Stomach (tissue), 19 donors: ENCODE data around the gene TBC1D3B. TPM values are rescaled to one million over a fixed set of nuclear protein-coding genes. Genes with fewer than 3 reads are reported as not detected.
"Not testable (repeated sequence)": the region's sequence is repeated elsewhere in the genome, so short reads cannot be mapped to it uniquely, and the experiment has no call there.

ENCODE experiments used
- DNase-seq, 2 donors: peaks; one replicate each; pipeline versions ENCODE4 v3.0.0 to v3.0.0-alpha.2; 2013 to 2019
- H3K27ac ChIP-seq, 5 donors: fragments of 200-600 bp in 4 of 5; sonication (generic) in 4 of 5; one replicate each; pipeline ENCODE4 v1.5.1; 2013 to 2019; ENCODE audit warnings: mild to moderate bottlenecking in 1 of 5, moderate library complexity in 1 of 5
- H3K27me3 ChIP-seq, 3 donors: fragments of 200-600 bp; sonication (generic); one replicate each; pipeline ENCODE4 v1.5.1; 2017 to 2019; ENCODE audit warnings: mixed run types in 1 of 3
- H3K36me3 ChIP-seq, 4 donors: fragments of 200-600 bp; sonication (generic); 1 replicate in 3 of 4; 2 replicates in 1 of 4; pipeline ENCODE4 v1.5.1; 2016 to 2019
- H3K4me1 ChIP-seq, 4 donors: fragments of 200-600 bp; sonication (generic); one replicate each; pipeline ENCODE4 v1.5.1; 2016 to 2019
- H3K4me3 ChIP-seq, 4 donors: fragments of 200-600 bp; sonication (generic) in 3 of 4; one replicate each; pipeline ENCODE4 v1.5.1; 2016 to 2019; ENCODE audit warnings: mild to moderate bottlenecking in 1 of 4
- H3K9me3 ChIP-seq, 4 donors: fragments of 200-600 bp; sonication (generic); one replicate each; pipeline ENCODE4 v1.5.1; 2016 to 2019
- CTCF ChIP-seq, 7 experiments: fragments of 450-650 bp in 4 of 7; fragments of 200-600 bp in 3 of 7; sonication (generic) in 3 of 7; IDR thresholded peaks; one replicate each; pipeline ENCODE4 v1.5.1; 2016 to 2019; ENCODE audit warnings: antibody characterized with exemption in 7 of 7, control low read depth in 2 of 7, mild to moderate bottlenecking in 1 of 7
- EP300 ChIP-seq: sonication (generic); formaldehyde crosslinking; IDR thresholded peaks from one replicate; pipeline ENCODE4 v1.6.1; 2017; ENCODE audit warnings: antibody characterized with exemption
- POLR2A ChIP-seq, 4 donors: fragments of 450-650 bp; IDR thresholded peaks; one replicate each; pipeline ENCODE4 v1.6.1; 2016; ENCODE audit warnings: antibody characterized with exemption in 4 of 4, control low read depth in 2 of 4, mild to moderate bottlenecking in 1 of 4, moderate library complexity in 1 of 4
- POLR2AphosphoS5 ChIP-seq, 3 donors: sonication (generic); formaldehyde crosslinking; IDR thresholded peaks; one replicate each; pipeline ENCODE4 v1.6.1; 2016; ENCODE audit warnings: antibody characterized with exemption in 3 of 3
- WGBS, 5 donors: extraction: QIAGEN DNeasy Blood & Tissue Kit in 3 of 5; methylation state at CpG; one replicate each; pipeline versions ENCODE4 v1.1.5 to v1.1.7; 2013 to 2018; 5-methylcytosine and 5-hydroxymethylcytosine counted together
- intact Hi-C: fragments of 100-400 bp; cut with DNase I; formaldehyde crosslinking; loops from one replicate; pipeline ENCODE4 v1.15.1; 2023; ENCODE audit warnings: low total_unique reads
- long read RNA-seq, 10 donors: transcript quantifications; one replicate each; lab custom pipeline, GENCODE V29; 2026
- polyA plus RNA-seq, 3 donors: library from polyadenylated mRNA; stranded (reverse); fragments of 200-250 nt; gene quantifications; one replicate each; pipeline ENCODE4 v1.2.3, GENCODE V29; 2013
- total RNA-seq, 5 donors: library from RNA; depleted of rRNA; stranded (reverse); fragments of >200 nt; gene quantifications; one replicate each; pipeline versions ENCODE4 v1.1.0 to v1.2.3, GENCODE V29; 2014 to 2016
- donor health status: healthy with polysubstance abuse.
- donor health status: Bipolar disorder and iron deficiency.
- donor health status: healthy.

TBC1D3B gene
- total RNA-seq (1 to 10 TPM in 2 of 5 donors, not detected in 3; 1.5 to 1.7 TPM), polyA plus RNA-seq (1 to 10 TPM in 1 of 3 donors, under 1 TPM in 1, not detected in 1; 0.81 to 4.6 TPM)
- long read RNA-seq, donor 1, result 0 reads
- long read RNA-seq, donor 2, result 0 reads
- long read RNA-seq, donor 3, result 0 reads
- long read RNA-seq, donor 4, result 0 reads
- long read RNA-seq, donor 5, result 0 reads
- long read RNA-seq, donor 6, result 0 reads
- long read RNA-seq, donor 7, result 0 reads
- long read RNA-seq, donor 8, result 0 reads
- long read RNA-seq, donor 9, result 0 reads
- long read RNA-seq, donor 10, result 0 reads

DNA sequence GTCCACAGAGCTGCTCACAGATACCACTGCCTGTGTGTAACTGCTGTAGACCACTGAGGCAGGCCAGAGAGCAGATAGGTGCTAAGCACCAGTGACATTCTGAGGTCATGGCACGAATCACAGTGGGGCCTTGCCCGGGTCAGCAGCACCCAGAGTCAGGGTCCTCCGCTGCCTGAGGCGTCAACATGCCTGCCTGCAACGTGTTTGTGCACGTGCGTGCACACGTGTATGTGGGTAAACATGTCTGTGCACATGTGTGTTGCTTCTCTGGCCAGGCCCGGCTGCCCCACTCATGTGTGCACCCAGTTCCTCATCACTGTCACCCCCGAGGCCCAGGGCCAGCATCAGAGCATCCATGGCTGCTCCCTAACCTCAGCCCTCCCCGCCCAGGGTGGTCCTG lies at the start of gene TBC1D3B:
TBC1D3B (minus strand) TSS at position 101 of the 400 bp plus-strand sequence. CDS start 1,586 bp downstream, outside the sequence.
- H3K4me3 ChIP-seq, H3K27ac ChIP-seq, DNase-seq, H3K36me3 ChIP-seq, H3K27me3 ChIP-seq, H3K9me3 ChIP-seq, H3K4me1 ChIP-seq, intact Hi-C loops: not testable (repeated sequence)
- 40% methylated on average over 1 of the region's 11 CpGs; no CpG with 5 or more reads in 4 of the 5 donors for WGBS, 5 donors

DNA sequence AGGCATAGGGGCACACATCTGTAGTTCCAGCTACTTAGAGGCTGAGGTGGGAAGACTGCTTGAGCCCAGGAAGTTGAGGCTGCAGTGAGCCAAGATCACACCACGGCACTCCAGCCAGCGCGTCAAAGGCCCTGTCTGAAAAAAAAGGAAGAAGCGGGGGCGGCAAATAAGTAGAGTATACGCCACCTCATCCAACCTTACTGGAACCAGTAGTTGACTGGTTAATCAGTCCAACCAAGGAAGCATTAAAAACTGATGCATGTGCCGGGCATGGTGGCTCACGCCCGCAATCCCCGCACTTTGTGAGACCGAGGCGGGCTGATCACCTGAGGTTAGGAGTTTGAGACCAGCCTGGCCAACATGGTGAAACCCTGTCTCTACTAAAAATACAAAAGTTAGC lies 46.5 kb upstream of the TBC1D3B start:
- H3K4me3 ChIP-seq, intact Hi-C loops, H3K27me3 ChIP-seq, DNase-seq, H3K4me1 ChIP-seq, H3K27ac ChIP-seq, H3K36me3 ChIP-seq: not testable (repeated sequence)
- WGBS, 5 donors, result 82 to 94% (median 93%) methylated on average over 11 to 12 of the region's 12 CpGs
- H3K9me3 ChIP-seq, result peaks cover 0 to 17% (median 5%) of the 10 kb centered on the region in 4 donors

- 85 to 87% (median 85%) methylated on average over 4 of the region's 4 CpGs for WGBS, 5 donors
- H3K36me3 ChIP-seq, H3K4me1 ChIP-seq, H3K27ac ChIP-seq, H3K27me3 ChIP-seq, H3K4me3 ChIP-seq, DNase-seq, intact Hi-C loops: not testable (repeated sequence)
- peaks cover 0 to 17% (median 5%) of the 10 kb centered on the region in 4 donors for H3K9me3 ChIP-seq
These were observed 45.2 kb upstream of the TBC1D3B start for GRCh38 chr17:36221581-36222100.

- intact Hi-C loops, H3K4me3 ChIP-seq, H3K36me3 ChIP-seq, H3K27ac ChIP-seq, H3K27me3 ChIP-seq, H3K4me1 ChIP-seq, DNase-seq: not testable (repeated sequence)
- 74 to 83% (median 80%) methylated on average over 3 of the region's 3 CpGs for WGBS, 5 donors
- H3K9me3 ChIP-seq, result peaks cover 0 to 17% (median 5%) of the 10 kb centered on the region in 4 donors
These were observed 44.5 kb upstream of the TBC1D3B start for GRCh38 chr17:36220737-36221580.

GRCh38 chr17:36219556-36219955 lies 43.1 kb upstream of the TBC1D3B start:
- H3K4me3 ChIP-seq, H3K4me1 ChIP-seq, intact Hi-C loops, H3K27me3 ChIP-seq, H3K27ac ChIP-seq, H3K36me3 ChIP-seq, DNase-seq: not testable (repeated sequence)
- 93 to 100% (median 100%) methylated on average over 1 of the region's 1 CpG for WGBS, 5 donors
- H3K9me3 ChIP-seq, result peaks cover 0 to 17% (median 5%) of the 10 kb centered on the region in 4 donors

DNA sequence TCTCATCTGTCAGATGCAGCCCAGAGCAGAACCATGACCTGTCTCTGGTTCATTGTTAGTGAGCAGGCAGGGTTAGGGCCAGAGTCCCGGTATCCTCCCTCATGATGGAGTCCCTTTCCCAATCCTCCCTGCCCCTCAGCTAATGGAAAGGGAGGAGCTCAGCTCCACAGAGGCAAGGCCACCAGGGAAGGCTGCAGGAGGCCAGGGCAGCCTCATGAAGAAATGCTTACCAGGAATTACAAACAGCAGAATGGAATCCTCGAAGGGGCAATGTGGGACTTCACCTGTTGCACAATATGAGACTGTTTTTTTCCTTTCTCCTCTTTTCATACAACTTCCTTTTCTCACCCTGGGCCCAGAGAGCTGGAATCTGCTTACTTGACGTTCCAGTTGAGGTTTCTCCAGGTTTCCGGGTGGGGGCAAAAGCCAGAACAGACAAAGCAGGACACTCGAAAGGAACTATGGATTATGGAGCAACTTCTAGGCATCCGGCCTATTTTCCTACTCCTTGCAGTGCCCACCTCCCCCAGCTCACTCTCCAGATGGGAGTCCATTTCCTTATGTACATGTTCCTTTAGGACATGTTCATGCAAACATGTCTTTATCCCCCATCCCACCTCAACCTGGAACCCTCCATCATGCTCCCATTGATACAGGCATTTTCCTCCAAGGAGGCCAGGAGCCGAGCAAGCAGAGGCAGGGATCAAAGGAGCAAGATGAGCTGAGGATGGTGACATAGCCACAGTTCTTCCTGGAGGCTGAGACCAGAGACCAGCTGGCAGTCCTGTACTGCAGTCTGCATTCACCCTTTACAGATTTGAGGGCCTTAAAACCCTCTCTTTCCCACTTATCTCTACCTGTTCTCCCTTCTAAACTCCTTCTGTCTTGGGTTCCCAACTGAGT lies 39.2 kb upstream of the TBC1D3B start:
- Histone ChIP-seq H3K9me3 (peaks cover 0 to 17% (median 5%) of the 10 kb centered on the region in 4 donors), H3K27me3 (peaks cover 0 to 19% (median 0%) of the 10 kb centered on the region in 3 donors)
- H3K4me1 ChIP-seq, H3K4me3 ChIP-seq, intact Hi-C loops, H3K36me3 ChIP-seq, DNase-seq, H3K27ac ChIP-seq: not testable (repeated sequence)
- WGBS, 5 donors, result 73 to 87% (median 83%) methylated on average over 7 of the region's 7 CpGs

DNA sequence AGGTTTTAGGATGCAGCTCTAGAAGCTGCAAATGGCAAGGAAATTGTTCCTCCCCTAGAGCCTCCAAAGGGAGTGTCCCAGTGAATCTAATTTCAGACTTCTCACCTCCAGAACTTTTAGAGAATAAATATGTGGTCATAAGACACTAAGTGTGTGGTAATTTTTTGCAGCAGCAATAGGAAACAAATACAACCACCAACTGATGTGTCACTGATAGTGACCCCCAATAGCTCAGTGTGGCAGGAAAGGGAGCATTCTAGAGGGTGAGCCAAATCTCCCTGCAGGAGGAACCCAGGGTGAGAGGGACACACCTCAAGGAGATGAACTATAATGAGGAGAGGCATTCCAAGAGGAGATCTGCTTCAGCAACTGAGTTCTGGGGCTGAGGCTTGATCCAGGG lies 38.5 kb upstream of the TBC1D3B start:
- intact Hi-C loops, result no loop called here
- H3K4me3 ChIP-seq, result no peak overlapping the region
- H3K4me1 ChIP-seq, result peaks cover 0 to 5% (median 0%) of the 10 kb centered on the region in 4 donors
- no peak for DNase-seq
- peaks cover 0 to 17% (median 5%) of the 10 kb centered on the region in 4 donors for H3K9me3 ChIP-seq
- no peak overlapping the region for H3K27ac ChIP-seq
- TF ChIP-seq CTCF (IDR thresholded peaks at IDR 0.05) (no peak), POLR2A (IDR thresholded peaks at IDR 0.05) (no peak), POLR2AphosphoS5 (IDR thresholded peaks at IDR 0.05) (no peak), EP300 (no peak)
- H3K36me3 ChIP-seq, result no peaks in the 10 kb centered on the region
- peaks cover 0 to 19% (median 0%) of the 10 kb centered on the region in 3 donors for H3K27me3 ChIP-seq
